Adipocyte (in vitro differentiated cells): ENCODE results near the gene PLCE1.
A peak's percentile ranks its signal among the peaks of the same experiment; 100 is the strongest.

Source experiments
- DNase-seq: peaks from one replicate; pipeline ENCODE4 v3.0.0-alpha.2; 2015; ENCODE audit warnings: low read depth
- H3K27me3 ChIP-seq: replicated peaks from 2 replicates; pipeline ENCODE4 v1.7.0; 2013; ENCODE audit warnings: mild to moderate bottlenecking, low read length, moderate library complexity; ENCODE audit not compliant: control insufficient read depth, insufficient read depth
- H3K36me3 ChIP-seq: 2 replicates; pipeline ENCODE4 v1.7.0; 2013; ENCODE audit warnings: low read length, mild to moderate bottlenecking, moderate library complexity; ENCODE audit not compliant: control insufficient read depth, insufficient read depth, severe bottlenecking
- H3K4me1 ChIP-seq: 2 replicates; pipeline ENCODE4 v1.7.0; 2013; ENCODE audit warnings: mild to moderate bottlenecking, low read length, moderate library complexity; ENCODE audit not compliant: control insufficient read depth, insufficient read depth
- H3K4me3 ChIP-seq: 2 replicates; pipeline ENCODE4 v1.7.0; 2013; ENCODE audit warnings: mild to moderate bottlenecking, low read length, moderate library complexity
- H3K9ac ChIP-seq: 2 replicates; pipeline ENCODE4 v1.7.0; 2013; ENCODE audit warnings: mild to moderate bottlenecking, low read length, moderate library complexity
- H3K9me3 ChIP-seq: 2 replicates; pipeline ENCODE4 v1.7.0; 2013; ENCODE audit warnings: mild to moderate bottlenecking, low read length, moderate library complexity; ENCODE audit not compliant: control insufficient read depth

The PLCE1 gene

GRCh38 chr10:93995182-93995581, 1.5 kb downstream of the PLCE1 start:
- H3K36me3 ChIP-seq, result no peaks in the 10 kb centered on the region
- DNase-seq, result no peak
- peak overlapping the region; percentile 84 for H3K4me3 ChIP-seq
- H3K27me3 ChIP-seq, result no peaks in the 10 kb centered on the region
- no peak overlapping the region for H3K9ac ChIP-seq
- H3K4me1 ChIP-seq, result peaks cover 62% of the 10 kb centered on the region
- H3K9me3 ChIP-seq, result no peaks in the 10 kb centered on the region

GRCh38 chr10:93995598-93996271, 2.0 kb downstream of the PLCE1 start:
- Histone ChIP-seq H3K4me3 (peak overlapping the region; percentile 84), H3K4me1 (peaks cover 66% of the 10 kb centered on the region), H3K27me3 (no peaks in the 10 kb centered on the region), H3K36me3 (no peaks in the 10 kb centered on the region), H3K9ac (no peak overlapping the region), H3K9me3 (no peaks in the 10 kb centered on the region)
- DNase-seq, result peak; percentile 51

GRCh38 chr10:93996551-93996950, 2.8 kb downstream of the PLCE1 start:
- H3K36me3 ChIP-seq, result no peaks in the 10 kb centered on the region
- H3K4me3 ChIP-seq, result no peak overlapping the region
- H3K9ac ChIP-seq, result no peak overlapping the region
- peaks cover 66% of the 10 kb centered on the region for H3K4me1 ChIP-seq
- DNase-seq, result no peak
- no peaks in the 10 kb centered on the region for H3K9me3 ChIP-seq
- H3K27me3 ChIP-seq, result no peaks in the 10 kb centered on the region

- Histone ChIP-seq H3K9me3 (no peaks in the 10 kb centered on the region), H3K27me3 (no peaks in the 10 kb centered on the region), H3K4me1 (peaks cover 64% of the 10 kb centered on the region), H3K9ac (no peak overlapping the region), H3K36me3 (no peaks in the 10 kb centered on the region), H3K4me3 (no peak overlapping the region)
- DNase-seq, result no peak
Observed at GRCh38 chr10:93997546-93997945, 3.8 kb downstream of the PLCE1 start.

GRCh38 chr10:93999401-93999851, 5.7 kb downstream of the PLCE1 start:
- Histone ChIP-seq H3K9me3 (no peaks in the 10 kb centered on the region), H3K4me3 (peak overlapping the region; percentile 53), H3K4me1 (peaks cover 54% of the 10 kb centered on the region), H3K9ac (peak overlapping the region; percentile 71), H3K27me3 (no peaks in the 10 kb centered on the region), H3K36me3 (no peaks in the 10 kb centered on the region)
- peak; percentile 69 for DNase-seq

GRCh38 chr10:94000638-94001415, 7.1 kb downstream of the PLCE1 start:
- DNase-seq, result no peak
- H3K9ac ChIP-seq, result peak overlapping the region; percentile 4
- H3K36me3 ChIP-seq, result no peaks in the 10 kb centered on the region
- H3K4me3 ChIP-seq, result peak overlapping the region; percentile 18
- no peaks in the 10 kb centered on the region for H3K9me3 ChIP-seq
- H3K4me1 ChIP-seq, result peaks cover 50% of the 10 kb centered on the region
- no peaks in the 10 kb centered on the region for H3K27me3 ChIP-seq

GRCh38 chr10:94001416-94001810, 7.7 kb downstream of the PLCE1 start:
- Histone ChIP-seq H3K36me3 (no peaks in the 10 kb centered on the region), H3K9me3 (no peaks in the 10 kb centered on the region), H3K27me3 (no peaks in the 10 kb centered on the region), H3K9ac (no peak overlapping the region), H3K4me1 (peaks cover 50% of the 10 kb centered on the region), H3K4me3 (no peak overlapping the region)
- DNase-seq, result no peak

- no peak for DNase-seq
- peaks cover 58% of the 10 kb centered on the region for H3K4me1 ChIP-seq
- no peak overlapping the region for H3K4me3 ChIP-seq
- H3K36me3 ChIP-seq, result no peaks in the 10 kb centered on the region
- no peak overlapping the region for H3K9ac ChIP-seq
- no peaks in the 10 kb centered on the region for H3K9me3 ChIP-seq
- H3K27me3 ChIP-seq, result no peaks in the 10 kb centered on the region
Observed at GRCh38 chr10:94002156-94002555, 8.4 kb downstream of the PLCE1 start.

GRCh38 chr10:94003488-94003887, 9.8 kb downstream of the PLCE1 start:
- no peak overlapping the region for H3K9ac ChIP-seq
- H3K4me1 ChIP-seq, result peaks cover 64% of the 10 kb centered on the region
- no peaks in the 10 kb centered on the region for H3K9me3 ChIP-seq
- no peaks in the 10 kb centered on the region for H3K27me3 ChIP-seq
- DNase-seq, result no peak
- H3K36me3 ChIP-seq, result no peaks in the 10 kb centered on the region
- no peak overlapping the region for H3K4me3 ChIP-seq

- Histone ChIP-seq H3K9me3 (no peaks in the 10 kb centered on the region), H3K4me1 (peaks cover 50% of the 10 kb centered on the region), H3K27me3 (no peaks in the 10 kb centered on the region), H3K36me3 (no peaks in the 10 kb centered on the region), H3K9ac (no peak overlapping the region), H3K4me3 (no peak overlapping the region)
- DNase-seq, result no peak
Observed at GRCh38 chr10:94005050-94005449, 11.3 kb downstream of the PLCE1 start.

- Histone ChIP-seq H3K4me3 (peak overlapping the region; percentile 70), H3K9me3 (no peaks in the 10 kb centered on the region), H3K9ac (peak overlapping the region; percentile 73), H3K36me3 (no peaks in the 10 kb centered on the region), H3K27me3 (no peaks in the 10 kb centered on the region), H3K4me1 (peaks cover 32% of the 10 kb centered on the region)
- peak; percentile 81 for DNase-seq
Observed at GRCh38 chr10:94006591-94007550, 13.1 kb downstream of the PLCE1 start.
